SKM-1 treated with dmso at 0.1 percent for 144 hours (cell line): ENCODE data around the gene DES.

Source experiments
- DNase-seq: peaks from one replicate; lab custom pipeline; 2025; ENCODE audit not compliant: unreplicated experiment; lab: John Stamatoyannopoulos, UW

Gene DES

DNA sequence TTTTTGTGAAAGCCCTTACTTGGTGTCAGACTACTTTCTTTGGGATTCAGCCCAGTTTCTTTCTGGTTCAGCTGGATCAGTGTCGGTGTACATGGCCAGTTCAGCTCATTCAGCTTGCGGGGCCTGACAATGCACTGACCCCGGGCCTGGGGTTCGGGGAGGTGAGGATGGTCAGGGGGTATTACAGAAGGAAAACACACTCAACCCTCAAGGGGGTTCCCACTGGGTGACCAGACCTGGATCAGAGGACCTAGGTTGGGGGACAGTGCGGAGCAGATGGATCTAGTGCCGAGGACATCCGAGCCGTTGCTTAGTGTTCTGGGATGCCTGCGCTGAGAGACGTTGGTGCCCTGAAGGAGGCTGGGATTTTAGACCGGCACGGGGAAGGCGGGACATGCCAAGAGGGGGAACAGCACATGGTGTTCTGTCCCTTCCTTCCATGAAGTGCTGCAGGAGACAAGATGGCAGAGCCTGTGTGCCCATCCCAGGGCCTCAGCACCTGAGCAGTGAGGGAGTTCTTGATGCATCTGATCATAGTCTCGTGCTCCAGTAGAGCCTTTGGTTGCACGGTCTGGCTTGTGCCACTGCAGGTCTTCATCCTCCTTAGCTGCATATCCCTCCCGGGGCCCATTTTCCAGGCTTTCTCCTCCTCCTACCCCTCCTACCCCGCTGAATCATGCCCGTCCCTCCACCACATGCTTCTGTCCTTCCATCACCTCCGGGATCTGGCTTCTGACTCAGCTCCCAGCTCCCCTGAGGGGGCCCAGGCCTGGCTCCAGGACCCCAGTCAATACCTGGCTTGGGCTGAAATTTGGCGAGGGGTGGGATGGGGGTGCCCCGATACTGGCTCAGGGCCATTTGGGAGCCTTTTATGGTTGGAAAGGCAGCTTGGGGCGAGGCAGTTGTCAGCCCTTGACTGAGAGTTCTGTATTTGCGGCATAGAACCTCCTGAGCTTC, 34.5 kb downstream of the DES start:
- no peak for DNase-seq

DNA sequence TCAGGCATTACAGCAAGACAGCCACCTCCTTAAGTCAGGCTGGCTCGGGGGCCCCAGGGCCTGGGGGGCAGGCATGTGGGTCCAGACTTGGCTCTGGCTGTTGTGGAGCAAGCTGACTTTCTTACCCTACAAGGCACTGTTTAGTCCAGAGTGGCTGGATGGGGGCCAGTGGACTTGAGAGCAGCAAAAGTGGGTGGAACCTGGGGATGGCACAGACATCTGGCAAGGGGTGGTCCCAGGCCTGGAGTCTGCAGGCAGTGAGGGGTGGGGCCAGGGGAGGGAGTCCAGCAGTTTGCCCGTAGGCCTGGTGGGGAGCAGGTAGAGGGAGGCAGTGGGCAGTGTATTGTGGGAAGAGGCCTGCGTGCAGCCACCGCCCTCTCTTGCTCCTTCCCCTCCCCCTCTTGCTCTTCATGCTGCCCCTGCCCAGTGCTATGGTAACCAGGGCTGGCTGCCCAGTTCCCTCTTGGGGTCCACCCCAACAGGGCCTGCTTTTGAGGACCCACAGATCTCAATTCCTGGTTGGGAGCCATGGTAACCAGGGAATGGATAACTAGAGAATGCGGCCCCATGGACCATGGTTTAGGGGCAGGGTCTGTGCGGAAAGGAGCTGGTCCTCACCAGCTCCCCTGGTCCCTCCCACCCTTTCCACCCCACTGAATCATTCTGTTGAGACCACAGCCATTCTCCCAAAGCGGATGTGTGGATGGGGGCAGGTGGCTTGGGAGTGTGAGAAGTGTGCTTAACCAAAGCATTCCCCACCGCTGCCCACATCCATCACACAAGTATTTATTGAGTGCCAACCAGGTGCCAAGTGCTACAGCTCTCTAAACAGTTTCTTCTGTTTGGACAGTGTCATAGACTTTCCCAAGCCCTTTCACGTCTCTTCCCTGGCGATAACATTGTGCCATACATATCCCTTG, 35.8 kb downstream of the DES start:
- no peak for DNase-seq

DNA sequence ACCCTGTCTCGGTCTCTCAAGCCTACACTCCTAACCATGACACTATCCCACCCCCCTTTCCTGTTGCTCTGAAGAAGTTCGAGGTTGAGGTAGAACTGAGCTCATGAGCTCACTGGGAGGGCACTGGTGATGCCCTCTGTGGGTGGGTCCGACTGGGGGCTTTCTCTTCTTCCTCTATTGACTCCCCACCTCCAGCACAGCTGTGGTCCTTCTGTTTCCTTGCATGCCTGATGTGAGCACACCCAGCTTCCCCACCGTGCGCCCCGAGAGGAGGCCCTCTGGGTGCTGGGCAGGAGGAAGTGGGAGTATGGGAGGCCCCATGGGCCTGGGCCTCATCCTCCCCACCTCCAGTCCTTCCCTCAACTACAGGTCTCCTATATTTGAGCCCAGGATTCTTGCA, 37.4 kb downstream of the DES start:
- DNase-seq: no peak

DNA sequence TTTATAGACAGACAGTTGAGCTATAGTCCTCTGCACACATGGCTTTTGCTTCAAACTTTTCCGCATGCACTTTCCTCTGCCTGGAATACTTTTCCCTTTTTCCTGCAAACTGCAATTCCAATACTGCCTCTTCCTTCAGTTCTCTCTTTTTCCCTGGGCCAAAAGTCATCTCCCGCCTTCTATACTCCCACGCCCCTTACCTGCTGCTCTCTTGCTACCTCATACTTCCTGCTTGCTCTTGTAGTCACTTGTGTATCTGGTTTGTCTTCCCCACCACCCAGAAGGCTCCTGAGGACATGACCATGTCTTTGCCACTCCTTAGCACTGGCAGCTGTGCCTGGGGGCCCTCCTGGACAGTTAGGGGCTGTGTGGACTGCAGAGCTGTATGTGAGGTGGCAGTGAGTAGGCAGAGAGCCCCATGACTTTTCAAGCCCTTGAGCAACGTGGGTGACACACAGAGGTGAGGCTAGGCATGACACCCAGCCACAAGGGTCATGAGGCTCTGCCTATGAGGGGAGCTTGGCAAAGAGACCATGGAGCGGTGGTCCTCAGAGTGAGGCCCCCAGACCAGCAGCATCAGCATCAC, 39.7 kb downstream of the DES start:
- no peak for DNase-seq

GRCh38 chr2:219458996-219459395, 40.8 kb downstream of the DES start:
- DNase-seq: no peak

- peak; percentile 20 for DNase-seq
These were observed 41.5 kb downstream of the DES start for GRCh38 chr2:219459460-219460311.

GRCh38 chr2:219460424-219460926, 42.3 kb downstream of the DES start:
- no peak for DNase-seq

DNA sequence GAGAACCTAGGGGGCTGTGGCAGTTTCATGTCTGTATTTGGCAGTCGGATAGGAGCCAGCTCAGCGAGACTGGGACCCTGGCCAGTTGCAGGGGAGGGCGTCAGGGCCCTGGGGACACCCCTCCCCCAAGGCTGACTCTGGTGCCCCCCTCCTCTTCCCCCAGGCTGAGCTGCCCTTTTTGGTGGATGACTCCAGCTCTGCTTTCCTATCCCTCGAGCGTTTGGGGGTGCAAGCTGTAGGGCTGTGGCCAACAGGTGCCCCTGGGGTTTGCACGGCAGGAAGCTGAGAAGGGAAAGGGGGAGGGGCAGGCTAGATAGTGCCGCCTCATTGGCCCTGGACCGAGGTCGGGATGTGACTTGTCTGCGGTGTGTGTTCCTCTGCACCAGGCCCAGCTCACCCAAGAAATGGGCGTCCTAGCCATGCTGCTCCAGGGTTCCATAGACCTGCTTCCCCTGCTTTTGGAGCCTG, 42.9 kb downstream of the DES start:
- no peak for DNase-seq

- no peak for DNase-seq
These were observed 43.5 kb downstream of the DES start for GRCh38 chr2:219461669-219462068.

DNA sequence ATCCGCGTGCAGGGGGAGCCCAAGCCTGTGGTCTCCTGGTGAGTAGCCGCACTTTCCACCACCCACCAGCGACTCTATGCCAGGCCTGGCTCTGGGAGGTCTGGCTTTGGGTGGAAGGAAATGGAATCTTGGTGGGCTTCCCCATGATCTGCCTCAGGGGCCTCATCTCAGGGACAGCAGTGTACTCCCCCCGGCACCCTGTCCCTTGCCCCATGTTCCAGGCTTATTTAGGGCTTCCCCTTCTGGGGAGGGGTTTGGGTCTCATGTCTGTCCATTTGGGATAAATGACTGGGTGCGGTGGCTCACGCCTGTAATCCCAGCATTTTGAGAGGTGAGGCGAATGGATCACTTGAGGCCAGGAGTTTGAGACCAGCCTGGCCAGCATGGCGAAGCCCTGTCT, 44.2 kb downstream of the DES start:
- DNase-seq: no peak

GRCh38 chr2:219464286-219465032, 46.3 kb downstream of the DES start:
- no peak for DNase-seq

DNA sequence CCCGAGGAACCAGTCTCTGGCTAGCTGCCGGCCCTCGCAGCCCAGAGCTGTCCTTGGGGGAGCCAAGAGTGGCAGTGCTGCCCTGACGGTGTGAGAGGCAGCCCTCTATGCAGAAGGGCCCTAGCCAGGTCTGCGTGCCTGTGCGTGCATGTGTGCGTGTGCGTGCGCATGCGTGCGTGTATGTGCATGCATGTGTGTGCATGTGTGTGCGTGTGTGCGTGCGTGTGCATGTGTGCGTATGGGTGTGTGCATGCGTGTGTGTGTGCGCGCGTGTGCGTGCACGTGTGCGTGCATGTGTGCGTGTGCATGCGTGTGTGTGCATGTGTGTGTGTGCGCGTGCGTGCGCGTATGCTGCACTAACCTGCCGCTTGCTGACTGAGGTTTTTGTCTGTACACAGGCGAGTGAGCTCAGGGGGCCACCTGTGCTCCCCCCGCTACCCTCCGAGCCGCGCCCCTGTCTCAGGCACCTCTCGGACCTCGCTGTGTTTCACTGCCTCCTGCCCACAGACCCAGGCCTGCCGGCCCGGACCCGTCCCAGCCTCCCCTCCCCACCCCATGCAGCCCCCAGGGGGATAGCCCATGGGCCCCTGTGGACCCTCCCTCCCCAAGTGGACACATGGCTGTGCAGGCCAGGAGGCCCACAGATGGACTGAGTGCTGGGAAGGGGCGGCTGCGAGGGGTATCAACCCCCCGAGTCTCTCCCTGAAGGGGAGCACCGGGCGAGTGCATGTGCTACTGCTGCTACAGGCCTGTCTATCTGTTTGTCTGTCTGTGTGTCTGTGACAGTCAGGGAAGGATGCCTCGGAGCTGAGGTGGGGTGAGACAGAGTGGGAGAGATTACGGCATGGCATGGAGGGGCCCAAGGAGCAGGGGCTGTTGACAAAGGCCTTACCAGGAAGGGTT, 47.7 kb downstream of the DES start:
- no peak for DNase-seq

- DNase-seq: no peak
These were observed 48.9 kb downstream of the DES start for GRCh38 chr2:219466816-219467735.

GRCh38 chr2:219467736-219468075, 49.5 kb downstream of the DES start:
- DNase-seq: no peak

DNA sequence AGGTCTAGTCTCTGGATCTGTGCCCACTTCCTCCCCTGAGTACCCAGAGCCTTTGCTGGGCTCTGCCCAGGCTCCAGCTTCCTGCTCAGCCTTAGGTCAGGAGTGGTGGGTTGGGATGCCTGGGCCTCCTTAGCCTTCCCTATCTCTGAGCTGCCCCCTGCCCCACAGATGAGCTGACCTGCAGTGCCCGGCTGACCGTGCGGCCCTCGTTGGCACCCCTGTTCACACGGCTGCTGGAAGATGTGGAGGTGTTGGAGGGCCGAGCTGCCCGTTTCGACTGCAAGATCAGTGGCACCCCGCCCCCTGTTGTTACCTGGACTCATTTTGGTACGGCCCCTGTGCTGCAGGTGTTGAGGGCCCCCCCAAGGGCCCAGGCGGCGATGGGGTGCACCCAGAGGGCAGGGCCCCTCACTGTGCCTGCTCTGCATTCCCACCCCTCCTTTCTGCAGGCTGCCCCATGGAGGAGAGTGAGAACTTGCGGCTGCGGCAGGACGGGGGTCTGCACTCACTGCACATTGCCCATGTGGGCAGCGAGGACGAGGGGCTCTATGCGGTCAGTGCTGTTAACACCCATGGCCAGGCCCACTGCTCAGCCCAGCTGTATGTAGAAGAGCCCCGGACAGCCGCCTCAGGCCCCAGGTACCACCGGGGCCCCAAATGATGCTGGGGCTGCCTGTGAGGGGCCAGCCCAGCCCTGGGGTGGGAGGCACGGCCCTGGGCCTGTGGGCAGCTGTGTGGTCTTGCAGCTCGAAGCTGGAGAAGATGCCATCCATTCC, 50.4 kb downstream of the DES start:
- no peak for DNase-seq

DNA sequence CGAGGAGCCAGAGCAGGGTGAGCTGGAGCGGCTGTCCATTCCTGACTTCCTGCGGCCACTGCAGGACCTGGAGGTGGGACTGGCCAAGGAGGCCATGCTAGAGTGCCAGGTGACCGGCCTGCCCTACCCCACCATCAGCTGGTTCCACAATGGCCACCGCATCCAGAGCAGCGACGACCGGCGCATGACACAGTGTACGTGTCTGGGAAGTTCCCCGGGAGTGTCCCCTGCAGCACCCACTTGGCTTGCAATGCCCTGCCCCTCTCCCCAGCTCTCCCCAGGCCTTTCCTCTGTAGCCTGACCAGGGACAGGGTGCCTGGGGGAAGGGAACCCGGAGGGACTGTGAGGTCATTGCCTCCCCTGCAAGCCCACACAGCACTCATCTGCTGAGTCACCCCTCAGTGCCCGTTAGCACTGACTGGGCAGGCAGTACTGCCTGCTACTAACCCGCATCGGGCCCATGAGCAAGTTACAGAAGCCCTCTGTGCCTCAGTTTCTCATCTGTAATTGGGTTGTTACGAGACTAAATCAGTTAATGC, 51.1 kb downstream of the DES start:
- DNase-seq: no peak

DNA sequence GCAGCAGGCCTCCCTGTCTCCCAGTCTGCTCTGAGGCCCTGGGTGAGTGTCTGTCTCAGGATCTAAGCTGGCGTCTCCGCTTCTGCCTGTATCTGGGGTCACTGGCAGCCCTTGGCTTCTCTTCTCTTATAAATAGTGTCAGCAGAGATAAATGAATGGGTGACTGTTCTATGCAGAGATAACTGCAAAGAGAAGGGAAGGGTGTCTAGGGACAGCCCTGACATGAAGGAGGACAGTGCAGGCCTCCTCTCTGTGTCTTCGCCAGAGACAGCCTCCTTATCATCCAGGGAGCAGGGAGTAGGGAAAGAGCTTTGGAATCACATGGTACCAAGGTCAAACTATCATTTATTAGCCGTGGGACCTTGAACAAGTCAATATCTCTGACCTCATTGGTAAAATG, 52.3 kb downstream of the DES start:
- no peak for DNase-seq
